GM19452 (cell line): ENCODE results near the gene TGIF2.
"Not testable (repeated sequence)": the region's sequence is repeated elsewhere in the genome, so short reads cannot be mapped to it uniquely, and the experiment has no call there.

Experiments
- ATAC-seq: cut with Tn5 transposase; IDR thresholded peaks from one replicate; pipeline ENCODE4 v1.9.1; 2021; ENCODE audit not compliant: unreplicated experiment

TGIF2 gene

GRCh38 chr20:36546111-36546736 lies 27.2 kb upstream of the TGIF2 start:
- no peak for ATAC-seq

- no peak for ATAC-seq
Measured at GRCh38 chr20:36547186-36548005, 26.0 kb upstream of the TGIF2 start.

DNA sequence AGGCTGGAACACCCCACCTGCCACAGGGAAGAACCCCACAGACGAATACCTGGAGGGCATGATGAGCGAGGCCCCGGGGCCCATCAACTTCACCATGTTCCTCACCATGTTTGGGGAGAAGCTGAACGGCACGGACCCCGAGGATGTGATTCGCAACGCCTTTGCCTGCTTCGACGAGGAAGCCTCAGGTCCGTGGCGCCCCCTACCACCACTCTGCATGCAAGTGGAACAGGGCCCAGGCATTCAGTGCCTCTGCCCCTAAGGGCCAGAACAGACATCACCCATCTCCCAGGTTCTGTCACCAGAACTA lies 25.4 kb upstream of the TGIF2 start:
- ATAC-seq, result no peak

DNA sequence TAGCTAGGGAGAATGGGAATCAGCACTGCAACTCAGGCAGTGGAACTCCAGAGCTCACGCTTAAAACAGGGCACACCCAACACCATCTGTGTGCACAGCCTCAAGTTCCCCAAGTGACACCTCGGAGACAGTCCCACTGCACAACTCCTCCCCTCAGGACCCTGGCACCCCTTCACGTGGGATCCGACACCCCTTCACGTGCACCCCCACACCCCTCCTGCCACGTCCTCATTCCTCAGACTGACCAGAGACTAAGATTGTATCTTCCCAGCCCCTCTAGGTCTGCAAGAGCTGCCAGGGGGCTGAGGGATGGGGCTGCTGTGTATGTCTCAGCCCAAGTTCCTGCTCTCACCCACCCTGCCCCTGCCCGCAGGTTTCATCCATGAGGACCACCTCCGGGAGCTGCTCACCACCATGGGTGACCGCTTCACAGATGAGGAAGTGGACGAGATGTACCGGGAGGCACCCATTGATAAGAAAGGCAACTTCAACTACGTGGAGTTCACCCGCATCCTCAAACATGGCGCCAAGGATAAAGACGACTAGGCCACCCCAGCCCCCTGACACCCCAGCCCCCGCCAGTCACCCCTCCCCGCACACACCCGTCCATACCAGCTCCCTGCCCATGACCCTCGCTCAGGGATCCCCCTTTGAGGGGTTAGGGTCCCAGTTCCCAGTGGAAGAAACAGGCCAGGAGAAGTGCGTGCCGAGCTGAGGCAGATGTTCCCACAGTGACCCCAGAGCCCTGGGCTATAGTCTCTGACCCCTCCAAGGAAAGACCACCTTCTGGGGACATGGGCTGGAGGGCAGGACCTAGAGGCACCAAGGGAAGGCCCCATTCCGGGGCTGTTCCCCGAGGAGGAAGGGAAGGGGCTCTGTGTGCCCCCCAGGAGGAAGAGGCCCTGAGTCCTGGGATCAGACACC lies 24.4 kb upstream of the TGIF2 start:
- no peak for ATAC-seq

DNA sequence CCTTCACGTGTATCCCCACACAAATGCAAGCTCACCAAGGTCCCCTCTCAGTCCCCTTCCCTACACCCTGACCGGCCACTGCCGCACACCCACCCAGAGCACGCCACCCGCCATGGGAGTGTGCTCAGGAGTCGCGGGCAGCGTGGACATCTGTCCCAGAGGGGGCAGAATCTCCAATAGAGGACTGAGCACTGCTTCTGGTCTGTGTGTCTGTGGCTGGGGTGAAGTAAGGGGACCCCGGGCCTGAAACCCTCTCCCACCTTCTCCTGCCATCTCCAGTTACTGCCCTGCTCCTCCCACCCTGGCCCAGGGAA lies 23.8 kb upstream of the TGIF2 start:
- no peak for ATAC-seq

GRCh38 chr20:36549942-36550789 lies 23.2 kb upstream of the TGIF2 start:
- no peak for ATAC-seq

GRCh38 chr20:36550790-36551299 lies 22.6 kb upstream of the TGIF2 start:
- ATAC-seq, result no peak

GRCh38 chr20:36555248-36555647 lies 18.1 kb upstream of the TGIF2 start:
- no peak for ATAC-seq

- no peak for ATAC-seq
Measured at GRCh38 chr20:36562724-36563123, 10.7 kb upstream of the TGIF2 start.

GRCh38 chr20:36563374-36563773 lies 10.0 kb upstream of the TGIF2 start:
- no peak for ATAC-seq

DNA sequence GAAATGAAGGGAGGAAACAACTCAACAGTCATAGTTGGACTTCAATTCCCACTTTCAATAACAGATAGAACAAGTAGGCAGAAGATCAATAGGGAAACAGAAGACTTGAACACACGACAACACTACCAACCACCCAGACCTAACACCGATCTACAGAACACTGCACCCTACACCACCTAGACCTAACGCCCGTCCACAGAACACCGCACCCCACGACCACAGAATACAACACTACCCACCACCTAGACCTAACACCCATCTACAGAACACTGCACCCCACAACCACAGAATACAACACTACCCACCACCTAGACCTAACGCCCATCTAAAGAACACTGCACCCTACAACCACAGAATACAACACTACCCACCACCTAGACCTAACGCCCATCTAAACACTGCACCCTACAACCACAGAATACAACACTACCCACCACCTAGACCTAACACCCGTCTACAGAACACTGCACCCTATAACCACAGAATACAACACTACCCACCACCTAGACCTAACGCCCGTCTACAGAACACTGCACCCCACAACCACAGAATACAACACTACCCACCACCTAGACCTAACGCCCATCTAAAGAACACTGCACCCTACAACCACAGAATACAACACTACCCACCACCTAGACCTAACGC lies 9.2 kb upstream of the TGIF2 start:
- not testable (repeated sequence) for ATAC-seq

- ATAC-seq, result not testable (repeated sequence)
Measured at GRCh38 chr20:36564726-36565121, 8.7 kb upstream of the TGIF2 start.

DNA sequence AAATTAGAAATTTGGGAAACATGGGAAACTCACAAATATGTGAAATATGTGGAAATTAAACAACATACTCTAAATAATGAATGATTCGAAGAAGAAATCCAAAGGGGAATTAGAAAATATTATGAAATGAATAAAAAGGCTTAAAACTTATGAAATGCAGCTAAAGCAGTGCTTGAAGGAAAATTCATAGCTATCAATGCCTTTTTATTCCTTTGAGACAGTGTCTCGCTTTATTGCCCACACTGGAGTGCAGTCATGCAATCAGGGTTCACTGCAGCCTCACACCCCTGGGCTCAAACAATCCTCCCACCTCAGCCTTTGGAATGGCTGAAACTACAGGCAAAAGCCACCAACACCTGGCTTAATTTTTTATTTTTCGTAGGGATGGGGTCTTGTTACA lies 7.9 kb upstream of the TGIF2 start:
- no peak for ATAC-seq

DNA sequence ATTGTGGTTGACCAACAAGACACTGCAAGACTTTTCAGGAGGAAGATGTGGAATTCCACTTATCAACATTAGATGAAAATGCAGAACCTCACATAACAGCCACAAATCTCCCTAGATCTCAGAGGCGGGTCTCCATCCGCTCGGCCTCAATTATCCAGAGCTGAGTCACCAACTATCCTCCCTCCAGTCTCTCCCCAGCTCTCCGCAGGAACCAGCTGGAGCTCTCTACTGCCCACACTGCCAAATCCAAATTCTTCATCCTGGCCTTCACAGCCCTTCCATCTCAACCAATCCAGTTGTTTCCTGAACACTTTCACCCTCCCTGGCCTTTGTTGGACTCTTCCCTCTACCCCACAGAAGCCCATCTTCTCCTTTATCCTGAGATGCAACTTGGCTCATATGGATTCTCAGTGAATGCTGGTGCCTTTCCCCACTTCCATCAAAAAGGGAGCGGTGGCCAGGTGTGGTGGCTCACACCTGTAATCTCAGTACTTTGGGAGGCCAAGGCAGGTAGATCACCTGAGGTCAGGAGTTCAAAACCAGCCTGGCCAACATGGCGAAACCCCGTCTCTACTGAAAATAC lies 3.5 kb upstream of the TGIF2 start:
- ATAC-seq, result no peak

DNA sequence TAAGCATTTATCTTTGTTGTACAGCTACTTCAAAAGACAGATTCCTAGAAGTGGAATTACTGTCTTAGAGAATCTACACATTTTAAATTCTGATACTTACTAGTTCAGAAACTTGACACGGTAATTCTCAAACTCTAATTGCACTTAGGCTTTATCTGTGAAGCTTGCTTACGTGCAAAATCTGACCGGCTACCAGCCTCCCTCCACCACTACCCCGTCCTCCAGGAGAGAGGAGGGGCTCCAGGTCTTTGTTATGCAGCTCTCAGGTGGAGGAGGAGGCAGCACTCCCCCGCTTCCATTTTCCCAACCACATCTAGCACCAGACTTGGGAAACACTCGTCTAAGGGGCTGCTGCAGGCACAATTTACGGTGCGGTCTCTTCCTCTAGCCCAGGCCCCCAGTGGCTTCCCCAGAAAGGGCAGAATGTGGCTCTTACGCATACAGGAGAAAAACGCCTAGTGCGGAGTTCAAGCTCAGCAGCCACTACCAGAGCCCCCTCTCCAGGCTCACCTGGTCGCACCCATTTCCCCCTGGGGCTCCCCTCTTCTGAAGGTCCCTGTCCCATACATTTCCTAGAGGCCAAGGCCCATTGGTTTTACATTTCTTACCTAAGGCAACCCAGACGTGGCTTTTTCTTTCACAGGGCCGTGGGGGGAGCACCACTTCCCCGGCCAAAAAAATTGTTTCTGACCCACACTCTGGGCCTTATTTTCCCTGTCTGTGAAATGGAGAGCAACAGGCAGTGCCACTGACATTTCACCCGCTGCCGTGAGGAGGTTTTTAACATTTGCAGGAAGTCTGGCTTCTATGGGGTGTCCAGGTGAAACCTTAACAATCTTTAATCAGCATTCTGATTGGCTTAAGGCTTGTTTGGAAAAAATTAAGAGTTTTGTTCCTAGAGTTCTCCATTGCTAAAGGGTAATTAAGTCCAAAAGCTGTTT lies 1.6 kb upstream of the TGIF2 start:
- ATAC-seq, result no peak

GRCh38 chr20:36572701-36573102 lies 695 bp upstream of the TGIF2 start:
- no peak for ATAC-seq

DNA sequence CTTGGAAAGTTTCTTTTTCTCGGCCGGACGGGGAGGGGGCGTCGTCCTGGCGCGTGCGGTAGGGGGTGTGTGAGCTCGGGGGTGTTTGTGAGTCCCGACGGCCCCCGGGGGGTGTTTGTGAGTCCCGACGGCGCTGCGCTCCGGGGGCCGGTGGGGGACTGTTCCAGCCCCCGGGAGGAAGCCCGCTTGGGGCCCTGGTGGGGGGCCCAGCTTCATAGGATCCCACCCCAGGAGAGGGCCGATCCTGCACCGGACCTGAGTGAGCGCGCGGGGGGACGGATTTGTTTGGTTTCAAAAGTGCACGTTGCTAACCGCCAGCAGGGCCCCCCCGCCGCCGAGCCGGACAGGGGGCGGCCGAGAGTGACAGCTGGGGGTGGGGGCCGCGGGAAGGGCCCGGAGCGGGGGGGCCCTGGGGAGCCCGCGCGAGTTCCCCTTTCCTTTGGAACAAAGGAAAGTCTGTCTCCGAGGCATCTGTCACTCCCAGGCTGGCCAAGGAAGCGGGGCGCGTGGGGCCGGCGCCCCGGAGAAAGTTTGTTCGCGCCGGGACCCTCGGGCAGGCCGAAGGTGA lies 485 bp downstream of the TGIF2 start:
- no peak for ATAC-seq

- ATAC-seq, result no peak
Measured at GRCh38 chr20:36574366-36575135, 1.2 kb downstream of the TGIF2 start.
